ENCODE measurements around the gene SURF4. TPM values are rescaled to one million over a fixed set of nuclear protein-coding genes. Genes with fewer than 3 reads are reported as not detected.

Gene SURF4
- total RNA-seq, 1 experiment from 2014 or later: 134 TPM

DNA sequence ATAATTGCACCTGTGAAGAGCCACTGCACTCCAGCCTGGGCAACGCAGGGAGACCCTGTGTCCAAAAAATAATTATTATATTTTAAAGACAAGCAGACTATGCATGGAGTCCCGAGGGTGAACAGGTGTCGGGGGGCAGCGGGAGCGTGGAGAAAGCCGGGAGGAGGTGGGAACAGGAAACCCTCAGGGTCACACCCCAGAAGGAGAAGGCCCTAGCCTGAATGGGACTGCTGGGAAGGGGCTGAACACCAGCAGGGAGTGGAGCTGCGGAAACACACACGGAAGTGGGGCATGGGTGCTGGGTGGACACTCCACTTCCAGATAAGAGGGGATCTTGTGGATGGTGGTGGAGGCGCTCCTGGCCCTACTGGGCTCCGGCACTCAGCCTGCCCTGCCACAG lies 52.6 kb downstream of the SURF4 start:
- H3K9me2 ChIP-seq (ENCODE audit: insufficient read depth): no peaks in the 10 kb centered on the region
- H3K4me2 ChIP-seq (ENCODE audit: low read length): no peak overlapping the region
- DNase-seq (ENCODE audit: low read depth, low spot score): no peak
- no peak overlapping the region for H3K9ac ChIP-seq (ENCODE audit: low read length)
- no peak for ATAC-seq
- H3K79me2 ChIP-seq (ENCODE audit: insufficient read depth, low read length): no peaks in the 10 kb centered on the region
- no peak overlapping the region for H2AFZ ChIP-seq (ENCODE audit: low read depth, low read length, poor library complexity, severe bottlenecking)
- no peaks in the 10 kb centered on the region for H3K27me3 ChIP-seq (ENCODE audit: insufficient read depth, low read length)
- TF ChIP-seq CBX3 (IDR thresholded peaks at IDR 0.05; ENCODE audit: low read depth) (no peak), EZH2 (IDR thresholded peaks at IDR 0.05) (no peak), FOSL1 (IDR thresholded peaks at IDR 0.05; ENCODE audit: low read depth) (no peak), POLR2A (IDR thresholded peaks at IDR 0.05; ENCODE audit: borderline replicate concordance, extremely low read depth, insufficient read depth, insufficient read length) (no peak), TCF7L2 (IDR thresholded peaks at IDR 0.05; ENCODE audit: borderline replicate concordance, extremely low read depth, insufficient read depth, insufficient read length) (no peak), POLR2AphosphoS5 (IDR thresholded peaks at IDR 0.05; ENCODE audit: low read depth, low read length) (no peak), JUND (IDR thresholded peaks at IDR 0.05) (no peak), EGR1 (IDR thresholded peaks at IDR 0.05; ENCODE audit: low read depth) (no peak), EZH2phosphoT487 (IDR thresholded peaks at IDR 0.05; ENCODE audit: borderline replicate concordance) (no peak), ZFX (IDR thresholded peaks at IDR 0.05) (no peak), YY1 (IDR thresholded peaks at IDR 0.05; ENCODE audit: extremely low read depth, insufficient replicate concordance, low read depth, low read length) (no peak), SP1 (IDR thresholded peaks at IDR 0.05; ENCODE audit: low read depth) (no peak), ELF1 (IDR thresholded peaks at IDR 0.05; ENCODE audit: borderline replicate concordance, low read depth) (no peak)
- TF ChIP-seq, protein P1, sequence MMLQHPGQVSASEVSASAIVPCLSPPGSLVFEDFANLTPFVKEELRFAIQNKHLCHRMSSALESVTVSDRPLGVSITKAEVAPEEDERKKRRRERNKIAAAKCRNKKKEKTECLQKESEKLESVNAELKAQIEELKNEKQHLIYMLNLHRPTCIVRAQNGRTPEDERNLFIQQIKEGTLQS (IDR thresholded peaks at IDR 0.05): no peak
- TF ChIP-seq, protein P2, sequence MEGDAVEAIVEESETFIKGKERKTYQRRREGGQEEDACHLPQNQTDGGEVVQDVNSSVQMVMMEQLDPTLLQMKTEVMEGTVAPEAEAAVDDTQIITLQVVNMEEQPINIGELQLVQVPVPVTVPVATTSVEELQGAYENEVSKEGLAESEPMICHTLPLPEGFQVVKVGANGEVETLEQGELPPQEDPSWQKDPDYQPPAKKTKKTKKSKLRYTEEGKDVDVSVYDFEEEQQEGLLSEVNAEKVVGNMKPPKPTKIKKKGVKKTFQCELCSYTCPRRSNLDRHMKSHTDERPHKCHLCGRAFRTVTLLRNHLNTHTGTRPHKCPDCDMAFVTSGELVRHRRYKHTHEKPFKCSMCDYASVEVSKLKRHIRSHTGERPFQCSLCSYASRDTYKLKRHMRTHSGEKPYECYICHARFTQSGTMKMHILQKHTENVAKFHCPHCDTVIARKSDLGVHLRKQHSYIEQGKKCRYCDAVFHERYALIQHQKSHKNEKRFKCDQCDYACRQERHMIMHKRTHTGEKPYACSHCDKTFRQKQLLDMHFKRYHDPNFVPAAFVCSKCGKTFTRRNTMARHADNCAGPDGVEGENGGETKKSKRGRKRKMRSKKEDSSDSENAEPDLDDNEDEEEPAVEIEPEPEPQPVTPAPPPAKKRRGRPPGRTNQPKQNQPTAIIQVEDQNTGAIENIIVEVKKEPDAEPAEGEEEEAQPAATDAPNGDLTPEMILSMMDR (IDR thresholded peaks at IDR 0.05 in 2 of 3, conservative IDR thresholded peaks at IDR 0.05 in 1 of 3; ENCODE audit: borderline replicate concordance in 1 of 3, insufficient read depth in 1 of 3, low read depth in 2 of 3, low read length in 2 of 3): no peak
- TF ChIP-seq, protein P3, sequence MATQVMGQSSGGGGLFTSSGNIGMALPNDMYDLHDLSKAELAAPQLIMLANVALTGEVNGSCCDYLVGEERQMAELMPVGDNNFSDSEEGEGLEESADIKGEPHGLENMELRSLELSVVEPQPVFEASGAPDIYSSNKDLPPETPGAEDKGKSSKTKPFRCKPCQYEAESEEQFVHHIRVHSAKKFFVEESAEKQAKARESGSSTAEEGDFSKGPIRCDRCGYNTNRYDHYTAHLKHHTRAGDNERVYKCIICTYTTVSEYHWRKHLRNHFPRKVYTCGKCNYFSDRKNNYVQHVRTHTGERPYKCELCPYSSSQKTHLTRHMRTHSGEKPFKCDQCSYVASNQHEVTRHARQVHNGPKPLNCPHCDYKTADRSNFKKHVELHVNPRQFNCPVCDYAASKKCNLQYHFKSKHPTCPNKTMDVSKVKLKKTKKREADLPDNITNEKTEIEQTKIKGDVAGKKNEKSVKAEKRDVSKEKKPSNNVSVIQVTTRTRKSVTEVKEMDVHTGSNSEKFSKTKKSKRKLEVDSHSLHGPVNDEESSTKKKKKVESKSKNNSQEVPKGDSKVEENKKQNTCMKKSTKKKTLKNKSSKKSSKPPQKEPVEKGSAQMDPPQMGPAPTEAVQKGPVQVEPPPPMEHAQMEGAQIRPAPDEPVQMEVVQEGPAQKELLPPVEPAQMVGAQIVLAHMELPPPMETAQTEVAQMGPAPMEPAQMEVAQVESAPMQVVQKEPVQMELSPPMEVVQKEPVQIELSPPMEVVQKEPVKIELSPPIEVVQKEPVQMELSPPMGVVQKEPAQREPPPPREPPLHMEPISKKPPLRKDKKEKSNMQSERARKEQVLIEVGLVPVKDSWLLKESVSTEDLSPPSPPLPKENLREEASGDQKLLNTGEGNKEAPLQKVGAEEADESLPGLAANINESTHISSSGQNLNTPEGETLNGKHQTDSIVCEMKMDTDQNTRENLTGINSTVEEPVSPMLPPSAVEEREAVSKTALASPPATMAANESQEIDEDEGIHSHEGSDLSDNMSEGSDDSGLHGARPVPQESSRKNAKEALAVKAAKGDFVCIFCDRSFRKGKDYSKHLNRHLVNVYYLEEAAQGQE (IDR thresholded peaks at IDR 0.05; ENCODE audit: low read depth): no peak
- no peaks in the 10 kb centered on the region for H3K4me1 ChIP-seq (ENCODE audit: control insufficient read depth in 1 of 2, insufficient read depth in 2 of 2, low read length in 2 of 2)
- RAD21 ChIA-PET (ENCODE audit: low non-redundant PET in 1 of 2, low total read pairs in 2 of 2, uncharacterized antibody in 2 of 2, unreplicated experiment in 2 of 2): no interaction called here
- no peaks in the 10 kb centered on the region for H3K36me3 ChIP-seq (ENCODE audit: control insufficient read depth in 1 of 2, insufficient read depth in 2 of 2, low read length in 2 of 2)
- POLR2A ChIA-PET: no interaction called here
- intact Hi-C loops (cut with micrococcal nuclease): no loop called here
- CTCF ChIA-PET: no interaction called here
- no peaks in the 10 kb centered on the region for H3K9me3 ChIP-seq (ENCODE audit: control insufficient read depth in 1 of 2, insufficient read depth in 1 of 2, low read depth in 1 of 2, low read length in 2 of 2)
- no TSS peak for BruUV-seq (replicated peaks)
- H4K20me1 ChIP-seq (ENCODE audit: insufficient read depth): no peaks in the 10 kb centered on the region
- no peak overlapping the region for H3K27ac ChIP-seq (ENCODE audit: low read depth, low read length)
- H3K4me3 ChIP-seq (replicated peaks in 1 of 2; ENCODE audit: low read depth in 1 of 2, low read length in 2 of 2): no peak overlapping the region

Data from HCT116 (cell line).